Stimulated activated CD4-positive, alpha-beta T cell treated with anti-CD3 and anti-CD28 coated beads, Interleukin-12 subunit alpha, Interleukin-12 subunit beta, amount 100 ng/mL, for 48 hours (primary cell): ENCODE data around the gene CCDC107.
A peak's percentile ranks its signal among the peaks of the same experiment; 100 is the strongest.
"Not testable (repeated sequence)": the region's sequence is repeated elsewhere in the genome, so short reads cannot be mapped to it uniquely, and the experiment has no call there.

Source experiments
- DNase-seq, 3 donors: peaks; one replicate each; pipeline ENCODE4 v3.0.0-alpha.2; 2020; ENCODE audit warnings: low read depth in 2 of 3, low spot score in 1 of 3

CCDC107 gene

DNA sequence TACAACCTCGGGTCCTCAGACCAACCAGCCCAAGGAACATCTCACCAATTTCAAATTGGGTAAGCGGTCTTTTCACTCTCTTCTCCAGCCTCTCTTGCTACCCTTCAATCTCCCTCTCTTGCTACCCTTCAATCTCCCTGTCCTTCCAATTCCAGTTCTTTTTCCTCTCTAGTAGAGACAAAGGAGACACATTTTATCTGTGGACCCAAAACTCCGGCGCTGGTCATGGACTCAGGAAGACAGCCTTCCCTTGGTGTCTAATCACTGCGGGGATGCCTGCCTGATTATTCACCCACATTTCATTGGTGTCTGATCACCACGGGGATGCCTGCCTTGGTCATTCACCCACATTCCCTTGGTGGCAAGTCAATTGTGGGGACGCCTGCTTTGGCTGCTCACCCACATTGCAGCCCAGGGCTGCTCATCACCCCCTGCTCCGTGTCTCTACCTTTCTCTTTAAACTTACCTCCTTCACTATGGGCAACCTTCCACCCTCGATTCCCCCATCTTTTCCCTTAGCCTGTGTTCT lies 20.6 kb upstream of the CCDC107 start:
- not testable (repeated sequence) for DNase-seq

DNA sequence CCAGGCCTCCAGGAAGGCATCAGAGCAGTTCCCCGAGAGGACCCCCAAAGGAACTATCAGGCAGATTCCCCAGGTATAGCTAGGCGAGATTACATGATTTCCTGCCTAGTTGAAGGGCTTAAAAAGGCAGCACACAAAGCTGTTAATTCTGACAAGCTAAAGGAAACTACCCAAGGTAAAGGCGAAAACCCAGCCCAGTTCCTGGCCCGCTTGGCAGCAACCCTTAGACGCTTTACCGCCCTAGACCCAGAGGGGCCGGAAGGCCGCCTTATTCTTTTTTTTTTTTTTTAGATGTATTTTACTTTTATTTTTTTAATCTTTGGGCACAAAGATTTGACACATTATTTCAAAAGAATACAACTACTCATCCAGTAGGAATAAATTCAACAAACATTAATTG lies 19.3 kb upstream of the CCDC107 start:
- not testable (repeated sequence) for DNase-seq

DNA sequence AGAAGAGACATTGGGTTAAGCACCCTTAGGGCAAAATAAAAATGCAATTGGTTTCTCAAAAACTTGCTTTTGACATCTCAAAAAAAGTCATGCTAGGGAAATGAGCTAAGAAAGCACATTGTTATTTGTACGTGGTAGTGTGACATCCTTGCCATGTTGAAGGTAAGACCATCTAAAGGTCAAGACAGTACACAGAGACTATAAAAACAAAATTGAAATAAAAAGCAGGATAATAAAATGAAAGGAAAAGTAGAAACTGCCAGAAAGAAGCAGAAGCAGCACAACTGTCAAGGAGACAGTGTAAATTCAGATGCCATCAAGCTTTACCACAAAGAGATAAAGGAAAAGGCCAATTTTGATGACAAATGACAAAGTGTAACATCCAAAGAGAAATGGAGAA lies 18.9 kb upstream of the CCDC107 start:
- not testable (repeated sequence) for DNase-seq

DNA sequence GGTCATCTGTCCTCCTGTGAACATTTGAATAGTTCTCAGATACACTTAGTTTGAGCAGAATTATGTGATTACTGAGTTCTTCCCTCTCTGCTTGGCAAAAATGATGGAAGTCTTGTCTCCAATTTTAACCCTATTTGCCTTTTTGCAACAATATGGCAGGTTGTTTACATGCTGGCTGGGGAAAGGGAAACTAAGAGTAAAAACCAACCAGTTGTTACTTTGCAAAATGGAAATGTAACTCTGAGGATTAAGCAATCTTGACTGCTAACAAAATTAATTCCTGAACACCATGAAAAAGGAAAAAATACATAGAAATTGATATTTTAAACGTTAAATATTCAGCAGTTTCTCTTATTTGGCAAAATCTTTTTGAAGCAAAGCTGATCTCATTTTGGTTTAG lies 18.5 kb upstream of the CCDC107 start:
- DNase-seq, result no peak

DNA sequence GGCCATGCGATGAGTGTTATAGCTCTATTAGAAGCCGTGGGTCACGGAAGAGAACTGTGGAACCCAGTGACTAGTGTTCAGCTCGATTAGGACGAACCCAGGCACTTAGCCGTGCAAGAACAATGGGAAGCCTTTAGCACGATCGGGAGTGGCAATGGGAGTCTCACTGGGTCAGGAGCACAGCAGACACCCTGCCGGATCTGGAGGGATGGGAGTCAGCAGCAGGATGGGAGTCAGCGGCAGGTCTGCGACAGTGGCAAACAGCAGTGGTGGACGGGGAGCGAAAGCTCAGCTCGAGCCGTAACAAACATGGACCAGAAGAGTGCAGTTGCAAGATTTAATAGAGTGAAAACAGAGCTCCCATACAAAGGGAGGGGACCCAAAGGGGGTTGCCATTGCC lies 17.7 kb upstream of the CCDC107 start:
- not testable (repeated sequence) for DNase-seq

DNA sequence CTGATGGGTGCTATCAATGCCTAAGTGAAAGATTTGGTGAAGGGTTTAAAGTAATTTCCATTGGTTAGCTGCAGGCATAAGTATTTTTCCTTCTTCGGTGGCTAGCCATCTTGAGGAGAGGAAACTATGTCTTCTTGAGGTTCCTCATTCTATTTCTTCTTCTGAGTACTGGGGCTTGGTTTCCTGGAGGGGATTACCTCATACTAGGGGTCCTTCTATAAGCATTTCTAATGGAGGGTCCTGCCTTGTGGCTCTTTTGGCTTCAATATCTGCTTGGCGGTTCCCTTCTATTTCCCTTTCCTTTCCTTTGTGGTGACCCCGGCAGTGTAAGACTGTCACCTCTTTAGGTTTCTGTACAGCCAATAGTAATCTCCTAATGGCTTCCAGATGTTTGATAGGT lies 16.6 kb upstream of the CCDC107 start:
- DNase-seq, result not testable (repeated sequence)

DNA sequence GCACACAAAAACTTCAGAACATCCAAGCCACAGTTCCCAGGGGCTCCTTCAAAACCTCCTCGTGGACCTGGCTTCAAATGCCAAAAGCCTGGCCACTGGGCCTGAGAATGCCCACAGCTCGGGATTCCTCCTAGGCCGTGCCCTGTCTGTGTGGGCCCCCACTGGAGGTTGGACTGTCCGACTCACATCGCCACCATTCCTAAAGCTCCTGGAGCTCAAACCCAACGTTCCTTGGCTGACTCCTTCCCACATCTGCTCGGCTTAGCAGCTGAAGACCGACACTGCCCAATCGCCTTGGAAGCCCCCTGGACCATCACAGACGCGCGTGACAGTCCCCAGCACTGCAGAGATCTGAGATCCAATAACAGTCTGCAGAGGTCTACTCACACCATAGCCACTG lies 15.0 kb upstream of the CCDC107 start:
- DNase-seq, result no peak

DNA sequence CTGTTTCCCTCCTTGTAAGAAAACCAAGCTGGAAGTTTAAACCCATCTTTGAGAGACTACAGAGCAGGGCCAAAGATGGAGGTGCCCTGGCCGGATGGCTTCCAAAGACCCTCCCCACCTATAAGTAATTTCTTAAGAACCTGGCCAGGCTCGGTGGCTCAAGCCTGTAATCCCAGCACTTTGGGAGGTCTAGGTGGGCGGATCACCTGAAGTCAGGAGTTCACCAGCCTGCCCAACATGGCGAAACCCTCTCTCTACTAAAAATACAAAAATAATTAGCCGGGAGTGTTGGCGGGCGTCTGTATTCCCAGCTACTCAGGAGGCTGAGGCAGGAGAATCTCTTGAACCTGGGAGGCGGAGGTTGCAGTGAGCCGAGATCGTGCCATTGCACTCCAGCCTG lies 12.4 kb upstream of the CCDC107 start:
- DNase-seq, result not testable (repeated sequence)

DNA sequence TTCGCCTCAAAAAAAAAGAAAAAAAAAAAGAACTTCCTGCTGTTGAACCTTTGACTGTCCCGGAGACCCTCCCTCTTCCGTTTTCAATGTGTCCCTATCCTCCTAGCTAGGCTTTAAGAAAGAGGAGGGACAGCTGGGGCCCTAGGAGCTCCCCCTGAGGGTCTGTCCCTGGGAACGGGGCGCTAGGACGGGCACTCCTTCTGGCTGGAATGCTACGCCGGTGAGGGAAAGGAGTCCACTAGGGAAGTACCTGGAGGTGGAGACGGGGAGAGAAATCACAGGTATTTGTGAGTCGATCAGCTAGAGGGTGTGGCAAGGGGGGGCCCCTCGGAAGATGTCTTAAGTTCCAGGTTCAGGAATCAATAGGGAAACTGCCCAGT lies 11.9 kb upstream of the CCDC107 start:
- DNase-seq, result no peak

DNA sequence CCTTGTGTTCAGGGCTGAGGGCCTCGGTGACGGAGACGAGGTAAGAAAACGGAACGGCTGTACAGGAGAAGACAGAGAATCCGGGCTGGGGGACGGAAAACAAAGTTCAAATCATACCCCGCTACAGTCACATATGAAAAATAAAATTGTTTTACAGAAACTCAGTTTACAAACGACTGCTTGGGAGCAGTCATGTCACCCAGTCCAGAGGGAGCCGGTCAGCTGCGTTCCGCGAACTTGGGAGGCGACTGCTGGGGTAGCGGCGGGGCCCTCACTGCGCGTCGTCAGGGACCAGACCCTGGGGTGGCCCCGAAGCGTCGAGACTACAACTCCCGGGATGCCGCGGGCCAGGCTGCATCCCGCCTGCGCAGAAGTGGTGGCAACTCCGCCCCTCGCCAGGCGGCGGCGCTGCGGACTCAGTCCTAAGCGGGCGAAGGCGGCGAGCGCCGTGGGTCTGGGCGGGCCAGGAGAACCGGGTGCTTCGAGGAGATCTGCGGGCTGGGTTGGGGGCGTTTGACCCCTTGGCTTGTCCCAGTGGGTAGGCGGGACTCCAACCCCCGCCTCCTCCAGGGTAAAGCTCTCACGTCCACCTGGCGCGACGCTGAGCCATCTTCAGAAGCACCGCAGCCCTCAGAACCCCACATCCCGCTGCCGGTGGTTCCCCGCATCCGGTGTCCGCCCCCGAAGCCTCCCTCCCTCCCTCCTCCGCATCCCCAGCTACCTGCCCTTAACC lies 11.4 kb upstream of the CCDC107 start:
- peak; percentile 83 to 88 (median 84) for DNase-seq

DNA sequence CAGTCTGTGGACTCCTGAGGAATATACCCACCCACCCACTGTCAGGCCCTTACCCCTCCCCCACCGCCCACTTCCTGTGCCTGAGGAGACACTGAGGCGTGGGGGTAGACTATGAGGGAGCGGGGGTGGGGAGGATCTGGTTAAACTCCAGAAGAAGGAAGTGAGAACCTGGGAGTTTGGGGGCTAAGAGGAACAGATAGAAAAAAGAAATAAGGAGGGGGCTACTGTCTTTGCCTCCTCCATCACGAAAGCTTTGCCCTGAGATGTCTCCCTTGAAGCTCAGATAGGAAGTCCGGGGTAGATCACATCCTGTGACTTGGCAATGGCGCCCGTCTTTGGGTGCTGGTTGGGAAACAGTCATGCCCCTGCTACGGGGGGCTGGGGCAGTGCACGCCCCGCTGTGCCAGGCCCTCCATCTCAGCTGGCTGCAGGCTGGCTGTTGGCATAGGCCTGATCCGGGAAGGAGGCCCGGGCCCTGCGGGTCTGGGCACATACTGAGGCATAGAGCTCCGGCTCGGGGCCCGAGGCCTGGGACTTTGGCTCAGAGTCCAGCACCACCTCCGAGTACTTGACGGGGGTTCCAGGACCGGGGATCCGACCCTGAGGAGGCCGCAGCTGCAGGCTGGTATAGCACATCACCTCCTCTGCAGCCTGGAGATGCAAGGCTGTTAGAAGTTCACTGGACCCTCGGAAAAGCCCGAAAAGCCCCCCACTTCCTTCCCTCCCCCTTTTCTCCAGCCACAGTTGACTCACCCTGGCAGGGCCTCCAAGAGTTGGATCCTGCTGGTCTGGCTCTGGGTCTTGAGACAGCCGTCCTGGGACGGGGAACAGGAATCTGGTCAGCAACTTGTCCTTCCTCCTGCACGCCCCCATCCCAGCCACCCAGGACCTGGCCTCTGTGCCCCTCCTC lies 8.4 kb upstream of the CCDC107 start:
- DNase-seq, result peak in 1 of 3 donors; percentile 22

DNA sequence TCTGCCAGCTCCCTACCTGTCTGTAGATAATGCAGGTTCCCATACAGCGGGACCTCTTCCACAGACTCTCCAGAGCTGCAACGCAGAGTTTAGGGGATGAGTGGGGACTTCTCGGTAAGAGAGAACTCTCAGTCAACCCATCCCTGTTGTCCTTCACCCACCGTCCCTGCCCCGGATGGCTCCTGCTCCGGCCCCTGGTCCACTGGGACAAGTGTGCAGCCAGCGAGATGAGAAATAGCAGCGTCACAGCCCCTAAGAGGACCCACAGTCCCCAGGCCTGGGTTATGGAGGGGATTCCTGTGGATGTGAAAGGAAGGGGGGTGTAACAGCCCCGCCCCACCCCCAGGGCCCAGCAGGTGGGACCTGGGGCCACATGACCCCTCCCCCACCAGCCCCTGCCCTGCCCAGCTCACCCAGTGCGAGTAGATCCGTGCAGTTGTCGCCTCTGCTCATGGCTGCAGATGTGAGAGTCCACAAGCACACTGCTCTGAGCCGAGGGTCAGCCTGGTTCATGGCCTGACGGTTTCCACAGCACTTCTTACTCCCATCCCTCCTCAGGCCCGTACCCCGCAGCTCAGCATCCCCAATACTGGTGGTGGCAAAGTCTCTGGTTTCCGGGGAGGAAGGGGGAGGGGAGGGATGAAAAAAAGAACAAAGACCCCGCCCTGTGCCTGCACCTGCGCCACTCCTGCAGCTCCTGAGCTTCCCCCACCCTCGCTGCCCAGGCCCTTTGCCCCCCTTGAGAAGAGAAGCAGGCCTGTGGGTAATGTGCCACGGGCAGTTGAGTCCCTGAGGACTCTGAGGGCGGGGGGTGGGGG lies 7.5 kb upstream of the CCDC107 start, which contains the start of gene SIT1:
SIT1 (minus strand) TSS at position 591 of the 818 bp plus-strand sequence; CDS start at position 513, 78 bp downstream.
- peak in 1 of 3 donors; percentile 24 for DNase-seq

DNA sequence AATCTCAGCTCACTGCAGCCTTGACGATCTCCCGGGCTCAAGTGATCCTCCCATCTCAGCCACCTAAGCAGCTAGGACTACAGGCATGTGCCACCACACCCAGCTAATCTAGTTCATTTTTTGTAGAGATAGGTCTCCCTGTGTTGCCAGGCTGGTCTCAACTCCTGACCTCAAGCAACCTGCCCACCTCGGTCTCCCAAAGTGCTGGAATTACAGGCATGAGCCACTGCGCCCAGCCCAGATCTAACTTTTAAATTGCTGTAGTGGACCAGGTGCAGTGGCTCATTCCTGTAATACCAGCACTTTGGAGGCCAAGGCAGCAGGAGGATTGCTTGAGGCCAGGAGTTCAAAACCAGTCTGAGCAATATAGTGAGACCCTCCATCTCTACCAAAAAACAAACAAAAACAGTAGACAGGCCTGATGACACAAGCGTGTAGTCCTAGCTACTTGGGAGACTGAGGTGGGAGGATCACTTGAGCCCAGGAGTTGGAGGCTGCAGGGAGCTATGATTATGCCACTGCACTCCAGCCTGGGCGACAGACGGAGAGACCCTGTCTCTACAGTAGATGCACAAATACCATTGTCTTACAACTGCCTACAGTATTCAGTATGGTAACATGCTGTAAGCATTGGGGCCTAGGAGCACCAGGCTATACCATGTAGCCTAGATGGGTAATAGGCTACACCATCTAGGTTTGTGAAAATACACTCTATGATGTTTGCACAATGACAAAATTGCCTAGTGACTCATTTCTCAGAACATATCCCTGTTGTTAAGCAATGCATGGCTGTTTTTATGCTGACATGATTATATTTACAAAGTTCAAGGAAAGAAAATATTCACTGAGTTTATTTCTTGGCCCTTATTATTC lies 5.9 kb upstream of the CCDC107 start:
- no peak for DNase-seq

DNA sequence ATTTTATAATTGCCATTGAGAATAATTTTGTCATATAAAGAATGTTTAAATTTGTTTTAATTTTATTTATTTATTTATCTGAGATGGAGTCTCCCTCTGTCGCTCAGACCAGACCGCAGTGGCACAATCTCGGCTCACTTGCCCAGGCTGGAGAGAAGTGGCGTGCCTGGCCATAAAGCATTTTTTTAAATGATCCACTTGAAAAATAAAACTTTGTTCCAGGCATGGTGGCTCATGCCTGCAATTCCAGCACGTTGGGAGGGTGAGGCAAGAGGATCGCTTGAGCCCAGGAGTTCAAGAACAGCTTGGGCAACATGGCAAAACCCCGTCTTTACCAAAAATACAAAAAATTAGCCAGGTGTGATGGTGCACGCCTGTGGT lies 5.3 kb upstream of the CCDC107 start:
- DNase-seq, result no peak

DNA sequence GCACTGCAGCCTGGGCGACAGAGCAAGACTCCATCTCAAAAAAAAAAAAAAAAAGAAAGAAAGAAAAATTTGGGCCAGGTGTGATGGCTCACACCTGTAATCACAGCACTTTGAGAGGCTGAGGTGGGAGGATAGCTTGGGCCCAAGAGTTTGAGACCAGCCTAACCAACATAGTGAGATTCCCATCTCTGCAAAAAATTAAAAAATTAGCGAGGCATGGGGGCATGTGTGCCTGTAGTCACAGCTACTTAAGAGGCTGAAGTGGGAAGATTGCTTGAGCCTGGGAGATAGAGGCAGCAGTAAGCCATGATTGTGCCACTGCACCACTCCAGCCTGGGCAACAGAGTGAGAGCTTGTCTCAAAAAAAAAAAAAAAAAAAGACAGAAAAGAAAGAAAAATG lies 4.5 kb upstream of the CCDC107 start:
- DNase-seq, result no peak

DNA sequence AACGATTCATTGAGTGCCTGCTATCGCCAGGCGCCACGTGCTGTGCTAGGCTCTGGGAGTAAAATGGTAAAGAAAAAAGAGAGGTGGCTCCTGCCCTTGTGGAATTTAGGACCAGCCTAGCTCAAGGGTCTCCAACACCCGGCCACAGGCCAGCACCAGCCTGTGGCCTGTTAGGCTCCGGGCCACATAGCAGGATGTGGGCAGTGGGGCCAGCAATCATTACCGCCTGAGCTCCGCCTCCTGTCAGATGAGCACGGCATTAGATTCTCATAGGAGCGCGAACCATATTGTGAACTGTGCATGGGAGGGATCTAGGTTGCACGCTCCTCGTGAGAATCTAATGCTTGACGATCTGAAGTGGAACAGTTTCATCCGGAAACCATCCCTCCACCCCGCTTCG lies 1.7 kb upstream of the CCDC107 start:
- DNase-seq, result no peak

DNA sequence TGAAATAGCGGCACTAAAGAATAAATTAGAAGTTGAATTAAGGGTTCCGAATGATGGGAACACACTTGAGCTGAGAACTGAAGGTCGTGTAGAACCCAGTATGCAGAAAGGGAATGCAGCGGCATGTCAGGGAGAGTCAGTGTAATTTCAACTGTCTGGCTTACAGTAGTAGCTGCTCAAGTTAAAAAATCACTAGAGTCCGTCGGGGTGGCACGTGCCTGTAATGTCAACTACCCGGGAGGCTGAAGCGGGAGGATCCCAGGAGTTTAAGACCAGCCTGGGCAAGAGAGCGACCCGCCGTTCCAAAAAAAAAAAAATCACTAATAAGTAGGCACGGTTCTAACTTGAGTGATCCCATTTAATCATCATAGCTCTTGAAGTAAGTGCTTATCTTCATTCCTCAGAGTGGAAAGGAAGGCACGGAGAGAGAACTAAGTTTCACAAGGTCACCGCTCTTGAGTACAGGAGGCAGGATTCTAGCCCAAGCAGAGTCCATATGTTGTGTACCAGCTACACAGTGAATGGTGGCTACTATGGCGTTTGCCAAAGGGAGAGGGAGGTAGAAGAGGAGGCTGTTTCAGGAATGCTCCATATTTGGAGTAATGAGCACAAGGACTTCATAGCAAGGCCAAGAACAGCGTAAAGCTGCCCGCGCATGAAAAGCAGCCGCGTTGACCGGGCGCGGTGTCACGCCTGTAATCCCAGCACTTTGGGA lies 1.1 kb upstream of the CCDC107 start:
- DNase-seq, result no peak

DNA sequence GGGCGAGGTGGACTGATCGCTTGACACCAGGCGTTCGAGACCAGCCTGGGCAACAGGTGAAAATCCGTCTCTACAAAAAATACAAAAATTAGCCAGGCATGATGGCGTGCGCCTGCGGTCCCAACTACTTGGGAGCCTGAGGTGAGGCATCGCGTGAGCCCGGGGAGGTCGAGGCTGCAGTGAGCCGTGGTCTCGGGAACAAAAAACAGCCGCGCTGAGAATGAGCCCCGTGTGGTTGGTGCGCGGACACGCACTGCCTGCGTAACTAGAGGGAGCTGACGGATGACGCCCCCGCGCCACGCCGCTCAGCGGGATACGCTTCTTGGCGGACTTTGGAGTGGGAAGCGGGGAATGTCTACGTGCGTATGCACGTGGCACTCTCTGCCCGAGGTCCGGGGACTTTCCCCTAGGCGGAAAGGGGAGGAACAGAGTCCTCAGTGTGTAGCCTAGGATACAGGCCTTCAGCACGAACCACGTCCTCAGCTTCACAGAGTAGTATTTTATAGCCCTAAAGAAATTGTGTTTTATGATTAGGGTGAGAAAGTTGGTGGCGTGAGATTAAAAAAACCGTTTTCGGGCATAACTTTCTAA lies 451 bp upstream of the CCDC107 start, which contains the start of gene RMRP:
RMRP (minus strand) TSS at position 474 of the 591 bp plus-strand sequence.
- DNase-seq, result peak; percentile 92 to 97 (median 97)

DNA sequence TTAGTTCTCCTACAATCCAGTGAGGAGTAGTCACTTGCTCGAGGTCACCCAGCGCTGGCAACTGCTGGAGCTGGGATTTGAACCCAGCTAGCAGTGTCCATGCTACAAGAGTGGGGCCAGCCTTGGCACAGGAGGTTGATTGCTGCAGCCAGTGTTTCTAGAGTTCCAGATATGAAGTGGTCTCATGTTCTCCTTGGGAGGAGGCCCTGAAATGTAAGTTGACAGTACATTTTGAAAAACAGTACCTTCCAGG lies 802 bp downstream of the CCDC107 start:
- DNase-seq, result no peak
